Gastrocnemius medialis (tissue), 4 donors: ENCODE data around the gene MTMR1. TPM values are rescaled to one million over a fixed set of nuclear protein-coding genes. Genes with fewer than 3 reads are reported as not detected.
A peak's percentile ranks its signal among the peaks of the same experiment; 100 is the strongest.

ENCODE experiments used
- ATAC-seq, 2 donors: fragments of 150-250 bp; one replicate each; pipeline ENCODE4 v1.9.1; 2016
- DNase-seq, 2 donors: peaks; one replicate each; pipeline ENCODE4 v3.0.0-alpha.2; 2019
- H3K27ac ChIP-seq, 4 donors: fragments of 200-600 bp; sonication (generic); 1 replicate in 1 of 4; 2 replicates in 3 of 4; pipeline ENCODE4 v1.5.1; 2016 to 2018; ENCODE audit warnings: mild to moderate bottlenecking in 2 of 4, moderate library complexity in 1 of 4
- H3K27me3 ChIP-seq, 3 donors: fragments of 200-600 bp; sonication (generic) in 2 of 3; 1 replicate in 1 of 3; 2 replicates in 2 of 3; pipeline versions ENCODE4 v1.5.1 to v1.6.0; 2016 to 2019; ENCODE audit warnings: mild to moderate bottlenecking in 1 of 3, moderate library complexity in 1 of 3
- H3K36me3 ChIP-seq, 2 donors: fragments of 200-600 bp; sonication (generic) in 1 of 2; one replicate each; pipeline ENCODE4 v1.5.1; 2017 to 2018
- H3K4me1 ChIP-seq, 2 donors: fragments of 200-600 bp; sonication (generic) in 1 of 2; one replicate each; pipeline ENCODE4 v1.5.1; 2016 to 2017; ENCODE audit warnings: mild to moderate bottlenecking in 2 of 2
- H3K4me3 ChIP-seq, 4 donors: fragments of 200-600 bp; sonication (generic) in 3 of 4; 1 replicate in 1 of 4; 2 replicates in 3 of 4; pipeline ENCODE4 v1.5.1; 2016 to 2019; ENCODE audit warnings: mild to moderate bottlenecking in 2 of 4
- H3K9me3 ChIP-seq, 3 donors: fragments of 200-600 bp; sonication (generic) in 2 of 3; 1 replicate in 1 of 3; 2 replicates in 2 of 3; pipeline ENCODE4 v1.5.1; 2016 to 2019
- POLR2A ChIP-seq, 2 donors: fragments of 450-650 bp; IDR thresholded peaks; one replicate each; pipeline ENCODE4 v1.6.1; 2017; ENCODE audit warnings: antibody characterized with exemption in 2 of 2, mild to moderate bottlenecking in 2 of 2, moderate library complexity in 2 of 2
- in situ Hi-C, 4 donors: fragments of 200-750 bp; cut with MboI; loops; one replicate each; pipeline versions ENCODE4 v1.15.0 to v1.8.0; 2017; ENCODE audit warnings: low sequenced_read_pairs in 4 of 4
- intact Hi-C: fragments of 100-400 bp; cut with DNase I; formaldehyde crosslinking; loops from one replicate; pipeline ENCODE4 v1.15.1; 2023; ENCODE audit warnings: low total_unique reads
- total RNA-seq, 4 donors: library from RNA; depleted of rRNA; stranded (reverse); fragments of >200 nt; gene quantifications; one replicate each; pipeline versions ENCODE4 v1.1.0 to v1.2.3, GENCODE V29; 2016
- TF ChIP-seq, protein P1 (sequence below), 5 experiments: fragments of 450-650 bp in 3 of 5; fragments of 200-600 bp in 2 of 5; sonication (generic) in 2 of 5; IDR thresholded peaks in 4 of 5; conservative IDR thresholded peaks in 1 of 5; 1 replicate in 4 of 5; 2 replicates in 1 of 5; pipeline ENCODE4 v1.5.1; 2016 to 2019; ENCODE audit warnings: antibody characterized with exemption in 5 of 5, mild to moderate bottlenecking in 3 of 5, moderate library complexity in 3 of 5

MTMR1 gene
- total RNA-seq, 4 donors from 2014 or later, result 28.2 to 80.9 (median 38.0) TPM

DNA sequence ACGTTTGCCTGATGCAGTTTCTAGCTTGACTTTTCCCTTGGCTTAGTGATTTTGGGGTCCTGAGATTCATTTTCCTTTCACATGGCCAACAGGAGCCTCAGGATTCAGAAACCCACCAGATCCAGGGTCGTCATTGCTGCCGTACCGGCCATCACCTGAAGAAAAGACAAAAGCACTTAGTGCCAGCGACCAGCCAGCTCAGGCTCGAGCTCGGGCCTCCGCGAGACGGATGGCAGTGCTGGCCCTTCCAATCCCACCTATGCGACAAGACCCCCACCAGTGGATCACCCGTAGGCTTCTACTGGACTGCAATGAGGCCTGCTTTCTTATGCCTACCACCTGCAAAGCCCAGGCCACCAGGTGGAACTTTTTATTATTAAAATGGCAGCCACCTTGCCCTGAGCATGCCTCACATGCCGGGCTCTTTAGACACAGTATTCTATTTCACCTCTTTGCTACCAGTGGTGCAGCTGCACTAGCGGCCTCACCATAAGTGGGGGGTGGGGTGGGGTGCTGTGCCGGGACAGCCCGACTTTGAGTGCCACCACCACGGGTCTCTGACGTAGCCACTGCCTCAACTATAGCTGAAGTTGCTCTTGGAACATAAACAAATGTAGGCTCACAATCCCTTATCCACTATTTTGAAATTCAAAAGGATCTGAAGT lies 84.3 kb downstream of the MTMR1 start:
- in situ Hi-C loops (loop anchor here (5.0 to 10.0 kb wide), 2 partner anchors 305 to 307 kb away; no protein-coding TSS in a partner anchor), intact Hi-C loops (no loop called here)
- Histone ChIP-seq H3K4me1 (peaks cover 0 to 5% of the 10 kb centered on the region in 2 donors), H3K27ac (peak overlapping the region in 1 of 4 donors; percentile 13), H3K4me3 (no peak overlapping the region), H3K36me3 (peaks cover 0 to 6% of the 10 kb centered on the region in 2 donors), H3K27me3 (no peaks in the 10 kb centered on the region), H3K9me3 (no peaks in the 10 kb centered on the region)
- DNase-seq, result no peak
- ATAC-seq, result no peak
- TF ChIP-seq, protein P1, sequence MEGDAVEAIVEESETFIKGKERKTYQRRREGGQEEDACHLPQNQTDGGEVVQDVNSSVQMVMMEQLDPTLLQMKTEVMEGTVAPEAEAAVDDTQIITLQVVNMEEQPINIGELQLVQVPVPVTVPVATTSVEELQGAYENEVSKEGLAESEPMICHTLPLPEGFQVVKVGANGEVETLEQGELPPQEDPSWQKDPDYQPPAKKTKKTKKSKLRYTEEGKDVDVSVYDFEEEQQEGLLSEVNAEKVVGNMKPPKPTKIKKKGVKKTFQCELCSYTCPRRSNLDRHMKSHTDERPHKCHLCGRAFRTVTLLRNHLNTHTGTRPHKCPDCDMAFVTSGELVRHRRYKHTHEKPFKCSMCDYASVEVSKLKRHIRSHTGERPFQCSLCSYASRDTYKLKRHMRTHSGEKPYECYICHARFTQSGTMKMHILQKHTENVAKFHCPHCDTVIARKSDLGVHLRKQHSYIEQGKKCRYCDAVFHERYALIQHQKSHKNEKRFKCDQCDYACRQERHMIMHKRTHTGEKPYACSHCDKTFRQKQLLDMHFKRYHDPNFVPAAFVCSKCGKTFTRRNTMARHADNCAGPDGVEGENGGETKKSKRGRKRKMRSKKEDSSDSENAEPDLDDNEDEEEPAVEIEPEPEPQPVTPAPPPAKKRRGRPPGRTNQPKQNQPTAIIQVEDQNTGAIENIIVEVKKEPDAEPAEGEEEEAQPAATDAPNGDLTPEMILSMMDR (IDR thresholded peaks at IDR 0.05 in 4 of 5, conservative IDR thresholded peaks at IDR 0.05 in 1 of 5), result no peak
- no peak for TF ChIP-seq POLR2A (IDR thresholded peaks at IDR 0.05)

DNA sequence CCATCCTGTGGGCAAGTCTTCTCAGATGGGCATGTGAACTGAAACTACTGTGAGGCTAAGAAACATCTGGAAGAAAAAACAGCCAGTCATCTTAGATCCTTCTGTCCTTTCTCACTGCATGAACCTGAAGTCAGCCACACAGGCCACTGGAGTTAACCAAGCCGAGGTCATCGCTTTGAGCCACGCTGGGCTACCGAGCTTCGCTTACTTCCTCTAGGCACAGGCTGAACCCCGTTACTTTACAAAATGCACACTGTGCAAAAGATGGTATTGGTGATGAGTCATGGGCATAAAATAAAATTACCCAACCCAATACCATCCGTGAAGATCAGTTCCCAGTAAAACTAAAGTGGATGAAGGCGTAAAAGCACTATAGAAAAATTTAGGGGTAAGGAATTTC lies 86.2 kb downstream of the MTMR1 start:
- Histone ChIP-seq H3K9me3 (no peaks in the 10 kb centered on the region), H3K36me3 (peaks cover 0 to 6% of the 10 kb centered on the region in 2 donors), H3K27ac (no peak overlapping the region), H3K4me1 (no peaks in the 10 kb centered on the region), H3K4me3 (no peak overlapping the region), H3K27me3 (no peaks in the 10 kb centered on the region)
- in situ Hi-C loops (loop anchor here (5.0 to 10.0 kb wide), 2 partner anchors 303 to 305 kb away; no protein-coding TSS in a partner anchor), intact Hi-C loops (no loop called here)
- TF ChIP-seq, protein P1 (IDR thresholded peaks at IDR 0.05 in 4 of 5, conservative IDR thresholded peaks at IDR 0.05 in 1 of 5), result no peak
- no peak for TF ChIP-seq POLR2A (IDR thresholded peaks at IDR 0.05)
- ATAC-seq, result no peak
- DNase-seq, result no peak

DNA sequence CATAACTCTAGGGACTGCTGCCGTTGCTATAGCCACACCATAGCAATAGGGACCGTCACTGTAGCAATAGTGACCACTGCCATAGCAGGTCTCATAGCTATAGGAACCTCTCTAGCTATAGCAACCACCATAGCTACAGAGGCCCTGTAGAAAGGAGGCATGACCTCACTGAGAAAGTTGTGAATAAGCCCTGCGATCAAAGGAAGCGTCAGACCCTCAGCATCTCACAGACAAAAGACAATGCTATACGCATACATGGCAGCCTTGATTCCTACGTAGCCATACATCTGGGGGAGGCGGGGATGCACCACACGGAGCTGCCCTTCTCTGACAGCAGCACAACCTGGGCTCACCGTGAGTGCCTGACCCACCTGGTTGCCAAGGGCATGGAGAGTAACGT lies 88.5 kb downstream of the MTMR1 start:
- Histone ChIP-seq H3K4me1 (no peaks in the 10 kb centered on the region), H3K27me3 (no peaks in the 10 kb centered on the region), H3K36me3 (no peaks in the 10 kb centered on the region), H3K9me3 (no peaks in the 10 kb centered on the region), H3K27ac (no peak overlapping the region), H3K4me3 (no peak overlapping the region)
- DNase-seq (no peak), ATAC-seq (no peak)
- intact Hi-C loops (no loop called here), in situ Hi-C loops (no loop called here)
- TF ChIP-seq, protein P1 (IDR thresholded peaks at IDR 0.05 in 4 of 5, conservative IDR thresholded peaks at IDR 0.05 in 1 of 5), result no peak
- TF ChIP-seq POLR2A (IDR thresholded peaks at IDR 0.05), result no peak

DNA sequence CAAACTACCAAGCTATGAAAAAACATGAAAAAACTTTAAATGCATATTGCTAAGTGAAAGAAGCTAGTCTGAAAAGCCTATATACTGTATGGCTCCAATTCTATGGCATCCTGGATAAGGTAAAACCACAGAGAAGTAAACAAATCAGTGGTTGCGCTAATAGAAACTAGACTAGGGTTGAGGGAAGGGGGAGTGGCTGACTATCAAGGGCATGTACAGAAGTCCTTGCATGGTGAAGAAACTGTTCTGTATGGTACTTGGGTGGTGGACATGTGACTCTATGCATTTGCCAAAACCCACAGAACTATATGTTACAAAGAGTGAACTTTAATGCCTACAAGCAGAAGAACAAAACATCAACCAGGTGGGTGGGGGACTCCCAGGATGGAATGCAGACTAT lies 96.8 kb downstream of the MTMR1 start:
- no peak overlapping the region for H3K4me3 ChIP-seq
- H3K27me3 ChIP-seq, result no peaks in the 10 kb centered on the region
- no peak for DNase-seq
- peaks cover 0 to 30% of the 10 kb centered on the region in 2 donors for H3K36me3 ChIP-seq
- no peaks in the 10 kb centered on the region for H3K4me1 ChIP-seq
- in situ Hi-C loops, result no loop called here
- no peak for TF ChIP-seq POLR2A (IDR thresholded peaks at IDR 0.05)
- TF ChIP-seq, protein P1 (IDR thresholded peaks at IDR 0.05 in 4 of 5, conservative IDR thresholded peaks at IDR 0.05 in 1 of 5), result no peak
- no peak overlapping the region for H3K27ac ChIP-seq
- H3K9me3 ChIP-seq, result no peaks in the 10 kb centered on the region
- no peak for ATAC-seq
- intact Hi-C loops, result no loop called here
